GM12878 (cell line): Measurements from ENCODE around the gene MATN1. TPM values are rescaled to one million over a fixed set of nuclear protein-coding genes. Genes with fewer than 3 reads are reported as not detected.

Experiments
- ATAC-seq: fragments of 200-7000 bp; cut with Tn5 transposase; 3 replicates; pipeline ENCODE4 v1.9.1; 2020; ENCODE audit warnings: mild to moderate bottlenecking, moderate library complexity
- BruUV-seq: library from RNA; stranded (reverse); fragments of 400-500 nt; replicated peaks from 2 replicates; lab custom pipeline; 2021; lab: Mats Ljungman, UMichigan
- CTCF ChIA-PET: fragments of 300-600 bp; sonication (Branson Sonifier 250); formaldehyde crosslinking; extraction: SDS; loops from one replicate; lab custom pipeline; 2021; ENCODE audit warnings: inconsistent platforms; lab: Yijun Ruan, JAX
- POLR2A ChIA-PET: fragments of 350-600 bp; formaldehyde crosslinking; extraction: SDS; loops from one replicate; lab custom pipeline; 2021; ENCODE audit warnings: inconsistent platforms; lab: Charles Lee
- RAD21 ChIA-PET: fragments of 300-600 bp; sonication (Branson Sonifier 250); formaldehyde crosslinking; loops from one replicate; lab custom pipeline; 2023; ENCODE audit warnings: antibody characterized with exemption; ENCODE audit not compliant: unreplicated experiment; lab: Charles Lee
- SMC1A ChIA-PET: fragments of 300-600 bp; sonication (Branson Sonifier 250); formaldehyde crosslinking; loops from one replicate; lab custom pipeline; 2023; ENCODE audit not compliant: unreplicated experiment, uncharacterized antibody; lab: Charles Lee
- DNase-seq: peaks from one replicate; pipeline ENCODE4 v3.0.0-alpha.2; 2011; ENCODE audit warnings: low read depth, low spot score
- FAIRE-seq: peaks from 3 replicates; lab custom pipeline; 2011; peaks lifted over from hg19 to GRCh38; lab: Jason Lieb, UNC
- H2AFZ ChIP-seq: 2 replicates; pipeline ENCODE4 v1.6.0; 2011; ENCODE audit warnings: low read depth, low read length, control low read depth; ENCODE audit not compliant: control insufficient read depth
- H3K27ac ChIP-seq: 2 replicates; pipeline ENCODE4 v1.5.1; 2011; ENCODE audit warnings: control low read depth; ENCODE audit not compliant: control insufficient read depth, insufficient read depth
- H3K27me3 ChIP-seq, 2 experiments: replicated peaks in 1 of 2; 2 replicates each; pipeline versions ENCODE4 v1.6.0 to v1.6.1; 2011; ENCODE audit warnings: low read length in 1 of 2; ENCODE audit not compliant: control insufficient read depth in 2 of 2, insufficient read depth in 2 of 2
- H3K36me3 ChIP-seq, 2 experiments: 2 replicates each; pipeline ENCODE4 v1.5.1; 2011; ENCODE audit warnings: low read length in 1 of 2; ENCODE audit not compliant: control insufficient read depth in 2 of 2, insufficient read depth in 2 of 2
- H3K4me1 ChIP-seq: 2 replicates; pipeline ENCODE4 v1.6.1; 2011; ENCODE audit warnings: mild to moderate bottlenecking, low read length, moderate library complexity, mixed read lengths; ENCODE audit not compliant: control insufficient read depth, insufficient read depth
- H3K4me2 ChIP-seq: 2 replicates; pipeline ENCODE4 v1.6.0; 2011; ENCODE audit warnings: control low read depth; ENCODE audit not compliant: control insufficient read depth, insufficient read depth
- H3K4me3 ChIP-seq: fragments of 200-600 bp; sonication (generic); 2 replicates; pipeline ENCODE4 v1.5.1; 2016
- H3K79me2 ChIP-seq: 2 replicates; pipeline ENCODE4 v1.6.0; 2011; ENCODE audit warnings: low read length; ENCODE audit not compliant: control insufficient read depth, insufficient read depth
- H3K9ac ChIP-seq: 2 replicates; pipeline ENCODE4 v1.8.0; 2011; ENCODE audit warnings: low read length, control low read depth, mixed read lengths; ENCODE audit not compliant: control insufficient read depth, insufficient read depth
- H3K9me3 ChIP-seq: replicated peaks from 3 replicates; pipeline ENCODE4 v1.5.1; 2011; ENCODE audit warnings: mild to moderate bottlenecking, low read length; ENCODE audit not compliant: control insufficient read depth, insufficient read depth
- H4K20me1 ChIP-seq: 2 replicates; pipeline ENCODE4 v1.6.0; 2011; ENCODE audit not compliant: control insufficient read depth, insufficient read depth
- CBFB ChIP-seq: IDR thresholded peaks from 2 replicates; pipeline ENCODE4 v1.6.1; 2016; ENCODE audit warnings: antibody characterized with exemption, low read depth
- EED ChIP-seq: sonication (generic); IDR thresholded peaks from 2 replicates; pipeline ENCODE4 v1.6.1; 2016; ENCODE audit warnings: antibody characterized with exemption, low read depth
- ETV6 ChIP-seq, 2 experiments: fragments of 450-650 bp in 1 of 2; IDR thresholded peaks in 1 of 2; conservative IDR thresholded peaks in 1 of 2; 2 replicates each; pipeline ENCODE4 v1.6.1; 2014; ENCODE audit warnings: antibody characterized with exemption in 1 of 2, borderline replicate concordance in 1 of 2, low read depth in 1 of 2, mild to moderate bottlenecking in 1 of 2, moderate library complexity in 1 of 2
- HCFC1 ChIP-seq: fragments of 150-350 bp; IDR thresholded peaks from 2 replicates; pipeline ENCODE4 v1.6.1; 2014; ENCODE audit warnings: low read length
- HDGF ChIP-seq: fragments of 450-650 bp; IDR thresholded peaks from 2 replicates; pipeline ENCODE4 v1.6.1; 2016; ENCODE audit warnings: antibody characterized with exemption
- IKZF2 ChIP-seq, 2 experiments: fragments of 450-650 bp; IDR thresholded peaks; 2 replicates each; pipeline ENCODE4 v1.6.1; 2017; ENCODE audit warnings: mild to moderate bottlenecking in 2 of 2, moderate library complexity in 2 of 2
- MAX ChIP-seq: IDR thresholded peaks from 2 replicates; pipeline ENCODE4 v1.6.1; 2012; ENCODE audit warnings: low read depth, low read length, improper control_type of control experiment
- NFIC ChIP-seq: IDR thresholded peaks from 2 replicates; pipeline ENCODE4 v1.6.1; 2012; ENCODE audit warnings: low read depth, mild to moderate bottlenecking, inconsistent platforms, low read length, moderate library complexity
- POLR2A ChIP-seq: IDR thresholded peaks from 2 replicates; pipeline ENCODE4 v1.6.1; 2011; ENCODE audit warnings: low read depth, mild to moderate bottlenecking, low read length
- SPI1 ChIP-seq: IDR thresholded peaks from 2 replicates; pipeline ENCODE4 v1.6.1; 2011; ENCODE audit warnings: low read depth, mild to moderate bottlenecking, low read length, moderate library complexity, borderline replicate concordance; ENCODE audit not compliant: insufficient read depth
- TCF12 ChIP-seq: IDR thresholded peaks from 2 replicates; pipeline ENCODE4 v1.6.1; 2011; ENCODE audit warnings: low read depth, mild to moderate bottlenecking, low read length
- TCF3 ChIP-seq: IDR thresholded peaks from 2 replicates; pipeline ENCODE4 v1.6.1; 2012; ENCODE audit warnings: low read depth, mild to moderate bottlenecking, low read length, borderline replicate concordance; ENCODE audit not compliant: insufficient read depth
- ZBTB40 ChIP-seq: fragments of 450-650 bp; IDR thresholded peaks from 2 replicates; pipeline ENCODE4 v1.6.1; 2016; ENCODE audit warnings: mild to moderate bottlenecking, moderate library complexity, borderline replicate concordance
- ZNF687 ChIP-seq: fragments of 450-650 bp; IDR thresholded peaks from 2 replicates; pipeline ENCODE4 v1.6.1; 2017; ENCODE audit warnings: mild to moderate bottlenecking, moderate library complexity
- WGBS: methylation state at CpG from one replicate; pipeline ENCODE4 v1.1.6; 2016; ENCODE audit warnings: low lambda C conversion rate; ENCODE audit not compliant: insufficient replicate concordance, insufficient coverage; ENCODE audit errors: missing lambda C conversion rate; 5-methylcytosine and 5-hydroxymethylcytosine counted together
- in situ Hi-C: fragments of 300-500 bp; cut with MboI; formaldehyde crosslinking; loops from 9 replicates; pipeline ENCODE4 v1.14.3; 2018; ENCODE audit warnings: mixed read lengths
- intact Hi-C: fragments of 100-400 bp; cut with micrococcal nuclease; formaldehyde crosslinking; loops from one replicate; pipeline ENCODE4 v1.14.2; 2022; ENCODE audit not compliant: unreplicated experiment
- polyA plus RNA-seq, 11 experiments: library from polyadenylated mRNA; depleted of rRNA in 4 of 11; unstranded in 6 of 11; stranded (reverse) in 5 of 11; fragments of >200 nt; fragmentation: Nextera tagmentation in 4 of 11; fragmentation: Illumina TruSeq in 1 of 11; extraction: Ambion mirVana in 4 of 11; extraction: Trizol in 1 of 11; gene quantifications; 1 replicate in 1 of 11; 2 replicates in 10 of 11; pipeline versions ENCODE4 v1.2.1 to v1.2.3, GENCODE V29; 2011 to 2016; ENCODE audit warnings: inconsistent platforms in 2 of 11, missing spikeins in 2 of 11, low read depth in 1 of 11
- total RNA-seq, 4 experiments: library from RNA; depleted of rRNA in 3 of 4; stranded (reverse); fragments of >200 nt in 3 of 4; fragmentation: Illumina TruSeq in 1 of 4; extraction: Trizol in 1 of 4; gene quantifications; 2 replicates each; pipeline versions ENCODE4 v1.2.1 to v1.2.3, GENCODE V29; 2013 to 2021

Gene MATN1
- total and polyA plus RNA-seq, 10 of the 15 experiments (the other 5 are each of a cell fraction or from before 2014, with no cell fraction given), result 0.04 to 0.50 (median 0.10) TPM; not detected in 1

DNA sequence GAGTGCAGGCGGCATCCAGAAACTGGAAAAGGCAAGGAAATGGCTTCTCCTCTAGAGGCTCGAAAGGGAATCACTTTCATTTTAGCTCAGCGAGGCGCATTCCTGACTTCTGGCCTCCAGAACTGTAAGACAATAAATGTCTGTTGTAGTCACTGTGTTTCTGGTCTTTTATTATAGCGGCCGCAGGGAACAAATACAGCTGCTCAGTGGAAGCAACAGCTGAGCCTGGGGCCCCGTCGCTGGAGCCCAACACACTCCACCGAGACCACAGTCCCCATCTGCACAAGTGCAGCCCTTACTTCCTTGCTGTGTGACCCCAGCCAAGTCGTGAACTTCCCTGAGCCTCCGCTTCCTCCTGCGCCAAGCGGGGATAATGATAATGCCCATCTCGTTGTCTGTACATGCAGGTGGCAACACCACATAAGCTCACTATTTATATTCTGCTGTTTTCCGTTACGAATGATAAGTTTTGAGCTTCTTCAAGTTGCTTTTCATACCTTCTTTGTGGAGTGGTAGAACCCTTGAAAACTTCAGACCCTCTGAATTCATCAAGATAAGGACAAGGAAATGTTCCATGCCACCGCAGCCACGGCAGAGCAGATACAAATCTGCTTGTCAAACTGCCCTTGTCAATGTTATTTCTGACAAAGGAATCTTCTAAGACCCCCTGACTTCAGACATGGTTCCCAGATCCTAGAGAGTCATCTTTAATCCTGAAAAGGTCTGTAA, 37.4 kb upstream of the MATN1 start:
- ChIA-PET SMC1A (interaction anchor here (1.3 to 24.8 kb wide), 4 partner anchors 11 to 32 kb away, joined by 3 to 556 read pairs (median 344); partner anchors contain the start of gene MATN1), POLR2A (interaction anchor here (0.6 to 20.6 kb wide), 6 partner anchors 12 to 42 kb away, joined by 3 to 741 read pairs (median 25); no protein-coding TSS in a partner anchor), CTCF (interaction anchor here (0.9 to 7.0 kb wide), 11 partner anchors 8 to 168 kb away, joined by 3 to 72 read pairs (median 4); no protein-coding TSS in a partner anchor), RAD21 (interaction anchor here (0.9 to 17.1 kb wide), 8 partner anchors 9 to 40 kb away, joined by 3 to 462 read pairs (median 6); no protein-coding TSS in a partner anchor)
- H3K4me2 ChIP-seq, result peak overlapping the region; percentile 75
- WGBS, result 29% methylated on average over 18 of the region's 18 CpGs
- intact Hi-C loops (no loop called here), in situ Hi-C loops (no loop called here)
- peaks cover 72% of the 10 kb centered on the region for H3K79me2 ChIP-seq
- H3K9me3 ChIP-seq, result no peaks in the 10 kb centered on the region
- no peak for ATAC-seq
- H3K36me3 ChIP-seq, result no peaks in the 10 kb centered on the region; a peak in 1 of 4 replicates
- no peaks in the 10 kb centered on the region for H4K20me1 ChIP-seq
- peak overlapping the region; percentile 51 for H2AFZ ChIP-seq
- H3K9ac ChIP-seq, result peak overlapping the region; percentile 49
- peaks cover 79% of the 10 kb centered on the region for H3K4me1 ChIP-seq
- H3K4me3 ChIP-seq, result peak overlapping the region; percentile 49
- H3K27me3 ChIP-seq, result no peaks in the 10 kb centered on the region
- peak; percentile 31 for FAIRE-seq
- no peak for DNase-seq
- BruUV-seq, result no TSS peak
- TF ChIP-seq TCF12 (peak; percentile 73), HDGF (peak; percentile 59; the same call in 1 of the 2 replicates), SPI1 (peak; percentile 22; the same call in 1 of the 2 replicates), TCF3 (peak; percentile 68; the same call in 1 of the 2 replicates), NFIC (no peak), CBFB (no peak), ZNF687 (peak; percentile 12; the same call in 1 of the 2 replicates), POLR2A (peak; percentile 51), HCFC1 (no peak), EED (peak; percentile 71; the same call in 1 of the 2 replicates), IKZF2 (IDR thresholded peaks at IDR 0.05) (peak in 1 of 2 experiments; percentile 7; a peak in 1 of 4 replicates), MAX (0 out of 2 replicates have a peak, but pooled peaks have one; percentile 19), ETV6 (conservative IDR thresholded peaks at IDR 0.05 in 1 of 2, IDR thresholded peaks at IDR 0.05 in 1 of 2; ENCODE audit: borderline replicate concordance in 1 of 2, low read depth in 1 of 2) (0 out of 4 replicates have a peak, but pooled peaks of 1 of the 2 experiments have one; percentile 25), ZBTB40 (no peak)
- peak overlapping the region; percentile 87 for H3K27ac ChIP-seq
